ENCODE results near the gene DCX.

Gene DCX

GRCh38 chrX:111411983-111412382 is at the start of gene DCX:
Gene DCX, minus strand, starts transcription at chrX:111412192. Its CDS starts 1,794 bp downstream, at chrX:111410398.
- H3K4me3 ChIP-seq (ENCODE audit: low read depth in 1 of 2, low read length in 2 of 2): no peak within 1 kb of the TSS
- H4K20me1 ChIP-seq (ENCODE audit: insufficient read depth, low read length): no peaks in the 10 kb centered on the region
- H3K79me2 ChIP-seq (ENCODE audit: insufficient read depth, low read length): no peaks in the 10 kb centered on the region
- H3K27me3 ChIP-seq (ENCODE audit: insufficient read depth, low read length, poor library complexity): no peaks in the 10 kb centered on the region
- no peak within 1 kb of the TSS for H2AFZ ChIP-seq (ENCODE audit: low read depth, low read length)
- H3K9ac ChIP-seq (ENCODE audit: low read depth, low read length): no peak within 1 kb of the TSS
- DNase-seq (no peak), ATAC-seq (ENCODE audit: insufficient read depth, low read depth) (no peak)
- no peaks in the 10 kb centered on the region for H3K4me1 ChIP-seq (ENCODE audit: insufficient read depth, low read length)
- H3K9me3 ChIP-seq (ENCODE audit: insufficient read depth, low read length, severe bottlenecking): no peaks in the 10 kb centered on the region
- no peak within 1 kb of the TSS for H3K4me2 ChIP-seq (ENCODE audit: insufficient read depth, low read length)
- no peaks in the 10 kb centered on the region for H3K36me3 ChIP-seq (ENCODE audit: insufficient read depth, low read length)
- H3K27ac ChIP-seq (ENCODE audit: low read length): no peak within 1 kb of the TSS
- TF ChIP-seq, protein P1, sequence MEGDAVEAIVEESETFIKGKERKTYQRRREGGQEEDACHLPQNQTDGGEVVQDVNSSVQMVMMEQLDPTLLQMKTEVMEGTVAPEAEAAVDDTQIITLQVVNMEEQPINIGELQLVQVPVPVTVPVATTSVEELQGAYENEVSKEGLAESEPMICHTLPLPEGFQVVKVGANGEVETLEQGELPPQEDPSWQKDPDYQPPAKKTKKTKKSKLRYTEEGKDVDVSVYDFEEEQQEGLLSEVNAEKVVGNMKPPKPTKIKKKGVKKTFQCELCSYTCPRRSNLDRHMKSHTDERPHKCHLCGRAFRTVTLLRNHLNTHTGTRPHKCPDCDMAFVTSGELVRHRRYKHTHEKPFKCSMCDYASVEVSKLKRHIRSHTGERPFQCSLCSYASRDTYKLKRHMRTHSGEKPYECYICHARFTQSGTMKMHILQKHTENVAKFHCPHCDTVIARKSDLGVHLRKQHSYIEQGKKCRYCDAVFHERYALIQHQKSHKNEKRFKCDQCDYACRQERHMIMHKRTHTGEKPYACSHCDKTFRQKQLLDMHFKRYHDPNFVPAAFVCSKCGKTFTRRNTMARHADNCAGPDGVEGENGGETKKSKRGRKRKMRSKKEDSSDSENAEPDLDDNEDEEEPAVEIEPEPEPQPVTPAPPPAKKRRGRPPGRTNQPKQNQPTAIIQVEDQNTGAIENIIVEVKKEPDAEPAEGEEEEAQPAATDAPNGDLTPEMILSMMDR (IDR thresholded peaks at IDR 0.05; ENCODE audit: borderline replicate concordance, extremely low read depth, low read length, poor library complexity, severe bottlenecking): no peak
- no peak for TF ChIP-seq EZH2 (IDR thresholded peaks at IDR 0.05; ENCODE audit: borderline replicate concordance, low read depth, low read length, severe bottlenecking)

- DNase-seq (no peak), ATAC-seq (ENCODE audit: insufficient read depth, low read depth) (no peak)
- no peak overlapping the region for H2AFZ ChIP-seq (ENCODE audit: low read depth, low read length)
- TF ChIP-seq, protein P1 (IDR thresholded peaks at IDR 0.05; ENCODE audit: borderline replicate concordance, extremely low read depth, low read length, poor library complexity, severe bottlenecking): no peak
- no peak for TF ChIP-seq EZH2 (IDR thresholded peaks at IDR 0.05; ENCODE audit: borderline replicate concordance, low read depth, low read length, severe bottlenecking)
- no peaks in the 10 kb centered on the region for H3K4me1 ChIP-seq (ENCODE audit: insufficient read depth, low read length)
- no peak overlapping the region for H3K9ac ChIP-seq (ENCODE audit: low read depth, low read length)
- no peaks in the 10 kb centered on the region for H3K79me2 ChIP-seq (ENCODE audit: insufficient read depth, low read length)
- no peaks in the 10 kb centered on the region for H3K9me3 ChIP-seq (ENCODE audit: insufficient read depth, low read length, severe bottlenecking)
- no peak overlapping the region for H3K4me3 ChIP-seq (ENCODE audit: low read depth in 1 of 2, low read length in 2 of 2)
- H3K36me3 ChIP-seq (ENCODE audit: insufficient read depth, low read length): no peaks in the 10 kb centered on the region
- no peak overlapping the region for H3K27ac ChIP-seq (ENCODE audit: low read length)
- H3K4me2 ChIP-seq (ENCODE audit: insufficient read depth, low read length): no peak overlapping the region
- no peaks in the 10 kb centered on the region for H3K27me3 ChIP-seq (ENCODE audit: insufficient read depth, low read length, poor library complexity)
- no peaks in the 10 kb centered on the region for H4K20me1 ChIP-seq (ENCODE audit: insufficient read depth, low read length)
These were observed 48.6 kb upstream of the DCX start for GRCh38 chrX:111460607-111461006.

DNA sequence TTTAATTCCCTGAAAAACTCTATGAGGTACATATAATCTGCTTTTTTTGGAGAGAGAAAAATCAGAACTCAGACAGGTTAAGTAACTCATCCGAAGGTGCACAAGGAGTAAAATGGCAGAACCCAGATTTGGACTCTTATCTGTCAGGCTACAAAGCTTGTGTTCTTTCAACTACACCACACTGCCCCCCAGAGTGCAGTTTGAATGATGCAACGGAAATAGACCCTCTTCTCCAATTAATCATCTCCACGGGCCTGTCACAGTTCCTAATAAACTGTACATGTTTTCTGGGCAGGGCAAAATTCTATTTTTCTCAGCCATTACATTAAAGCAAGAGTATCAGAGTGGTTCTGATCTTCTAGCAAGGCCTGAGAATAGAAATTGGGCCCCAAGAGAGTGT is 35.3 kb upstream of the DCX start:
- Histone ChIP-seq H3K4me3 (ENCODE audit: low read depth in 1 of 2, low read length in 2 of 2) (no peak overlapping the region), H3K36me3 (ENCODE audit: insufficient read depth, low read length) (no peaks in the 10 kb centered on the region), H3K9me3 (ENCODE audit: insufficient read depth, low read length, severe bottlenecking) (no peaks in the 10 kb centered on the region), H3K9ac (ENCODE audit: low read depth, low read length) (no peak overlapping the region), H3K79me2 (ENCODE audit: insufficient read depth, low read length) (no peaks in the 10 kb centered on the region), H4K20me1 (ENCODE audit: insufficient read depth, low read length) (no peaks in the 10 kb centered on the region), H3K27ac (ENCODE audit: low read length) (no peak overlapping the region), H3K4me1 (ENCODE audit: insufficient read depth, low read length) (no peaks in the 10 kb centered on the region), H3K4me2 (ENCODE audit: insufficient read depth, low read length) (no peak overlapping the region), H3K27me3 (ENCODE audit: insufficient read depth, low read length, poor library complexity) (no peaks in the 10 kb centered on the region), H2AFZ (ENCODE audit: low read depth, low read length) (no peak overlapping the region)
- TF ChIP-seq EZH2 (IDR thresholded peaks at IDR 0.05; ENCODE audit: borderline replicate concordance, low read depth, low read length, severe bottlenecking): no peak
- TF ChIP-seq, protein P1 (IDR thresholded peaks at IDR 0.05; ENCODE audit: borderline replicate concordance, extremely low read depth, low read length, poor library complexity, severe bottlenecking): peak; percentile 52
- peak; percentile 15 for DNase-seq
- ATAC-seq (ENCODE audit: insufficient read depth, low read depth): peak; percentile 40; the same call in 1 of the 3 replicates

DNA sequence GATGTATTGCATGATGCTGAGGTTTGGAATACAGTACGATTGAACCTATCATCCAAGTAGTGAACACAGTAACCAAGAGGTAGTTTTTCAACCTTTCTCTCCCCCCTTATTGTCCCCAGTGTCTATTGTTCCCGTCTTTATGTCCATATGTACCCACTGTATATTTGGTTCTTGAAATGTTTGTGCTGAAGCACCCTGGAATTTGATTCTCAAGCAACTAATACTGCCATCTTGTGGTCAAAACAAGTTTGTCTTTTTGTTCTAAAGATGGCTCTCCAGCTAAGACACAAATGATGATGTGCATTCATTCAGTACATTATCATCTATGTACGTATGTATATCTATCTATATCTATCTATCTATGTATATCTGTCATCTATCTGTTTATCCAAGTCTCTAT is 33.5 kb upstream of the DCX start:
- DNase-seq (no peak), ATAC-seq (ENCODE audit: insufficient read depth, low read depth) (no peak)
- no peak overlapping the region for H2AFZ ChIP-seq (ENCODE audit: low read depth, low read length)

More for the DNA sequence above, 33.5 kb upstream of the DCX start:
- H3K9me3 ChIP-seq (ENCODE audit: insufficient read depth, low read length, severe bottlenecking): no peaks in the 10 kb centered on the region
- no peaks in the 10 kb centered on the region for H3K27me3 ChIP-seq (ENCODE audit: insufficient read depth, low read length, poor library complexity)
- TF ChIP-seq EZH2 (IDR thresholded peaks at IDR 0.05; ENCODE audit: borderline replicate concordance, low read depth, low read length, severe bottlenecking): no peak
- TF ChIP-seq, protein P1 (IDR thresholded peaks at IDR 0.05; ENCODE audit: borderline replicate concordance, extremely low read depth, low read length, poor library complexity, severe bottlenecking): peak; percentile 57
- no peaks in the 10 kb centered on the region for H3K4me1 ChIP-seq (ENCODE audit: insufficient read depth, low read length)
- no peak overlapping the region for H3K27ac ChIP-seq (ENCODE audit: low read length)
- no peak overlapping the region for H3K9ac ChIP-seq (ENCODE audit: low read depth, low read length)
- H3K4me3 ChIP-seq (ENCODE audit: low read depth in 1 of 2, low read length in 2 of 2): no peak overlapping the region
- H3K79me2 ChIP-seq (ENCODE audit: insufficient read depth, low read length): no peaks in the 10 kb centered on the region
- H4K20me1 ChIP-seq (ENCODE audit: insufficient read depth, low read length): no peaks in the 10 kb centered on the region
- no peak overlapping the region for H3K4me2 ChIP-seq (ENCODE audit: insufficient read depth, low read length)
- H3K36me3 ChIP-seq (ENCODE audit: insufficient read depth, low read length): no peaks in the 10 kb centered on the region
